H9 (cell line): ENCODE data around the gene FKRP. TPM values are rescaled to one million over a fixed set of nuclear protein-coding genes. Genes with fewer than 3 reads are reported as not detected.

ENCODE experiments used
- DNase-seq: peaks from one replicate; pipeline ENCODE4 v3.0.0-alpha.2; 2017
- H2AFZ ChIP-seq: one replicate; pipeline ENCODE4 v1.6.1; 2013; ENCODE audit warnings: mild to moderate bottlenecking, low read length, control low read depth, moderate library complexity
- H2AK5ac ChIP-seq: 2 replicates; pipeline ENCODE4 v1.6.1; 2013; ENCODE audit warnings: low read length, control low read depth, mixed read lengths; ENCODE audit not compliant: insufficient read length
- H2BK120ac ChIP-seq: one replicate; pipeline ENCODE4 v1.6.1; 2013; ENCODE audit warnings: low read depth, mild to moderate bottlenecking, low read length, control low read depth, inconsistent platforms; ENCODE audit not compliant: poor library complexity, severe bottlenecking
- H2BK12ac ChIP-seq: 2 replicates; pipeline ENCODE4 v1.6.1; 2013; ENCODE audit warnings: low read length, control low read depth, mixed read lengths, low read depth; ENCODE audit not compliant: insufficient read length
- H2BK15ac ChIP-seq: 2 replicates; pipeline ENCODE4 v1.6.1; 2013; ENCODE audit warnings: low read depth, low read length, control low read depth
- H2BK20ac ChIP-seq: one replicate; pipeline ENCODE4 v1.6.1; 2013; ENCODE audit warnings: low read depth, mild to moderate bottlenecking, low read length, control low read depth, inconsistent platforms; ENCODE audit not compliant: poor library complexity, severe bottlenecking
- H2BK5ac ChIP-seq: 2 replicates; pipeline ENCODE4 v1.6.1; 2013; ENCODE audit warnings: low read length, control low read depth, mixed read lengths; ENCODE audit not compliant: insufficient read length
- H3K14ac ChIP-seq: 2 replicates; pipeline ENCODE4 v1.6.1; 2013; ENCODE audit warnings: low read length, control low read depth; ENCODE audit not compliant: insufficient read depth
- H3K18ac ChIP-seq: 2 replicates; pipeline ENCODE4 v1.6.1; 2013; ENCODE audit warnings: low read depth, mild to moderate bottlenecking, mixed read lengths, low read length, control low read depth; ENCODE audit not compliant: insufficient read length
- H3K23ac ChIP-seq: 2 replicates; pipeline ENCODE4 v1.6.1; 2013; ENCODE audit warnings: low read length, control low read depth, mixed read lengths, low read depth; ENCODE audit not compliant: insufficient read length
- H3K23me2 ChIP-seq: 2 replicates; pipeline ENCODE4 v1.6.1; 2013; ENCODE audit warnings: low read depth, mild to moderate bottlenecking, mixed read lengths, low read length, control low read depth; ENCODE audit not compliant: insufficient read length, poor library complexity, severe bottlenecking
- H3K27ac ChIP-seq: 2 replicates; pipeline ENCODE4 v1.5.1; 2013; ENCODE audit warnings: low read length, control low read depth, mixed read lengths, low read depth; ENCODE audit not compliant: insufficient read length
- H3K27me3 ChIP-seq: 2 replicates; pipeline ENCODE4 v1.6.1; 2013; ENCODE audit warnings: low read length, control low read depth, inconsistent platforms; ENCODE audit not compliant: insufficient read depth
- H3K4ac ChIP-seq: 2 replicates; pipeline ENCODE4 v1.6.1; 2013; ENCODE audit warnings: low read depth, mild to moderate bottlenecking, control low read depth, inconsistent platforms, low read length, moderate library complexity
- H3K4me1 ChIP-seq: 2 replicates; pipeline ENCODE4 v1.6.1; 2013; ENCODE audit warnings: low read length, control low read depth, inconsistent platforms; ENCODE audit not compliant: insufficient read depth
- H3K4me2 ChIP-seq: 2 replicates; pipeline ENCODE4 v1.6.1; 2013; ENCODE audit warnings: low read length, control low read depth, mixed read lengths; ENCODE audit not compliant: insufficient read length, insufficient read depth
- H3K56ac ChIP-seq: 2 replicates; pipeline ENCODE4 v1.6.1; 2013; ENCODE audit warnings: low read depth, mild to moderate bottlenecking, mixed read lengths, low read length, control low read depth; ENCODE audit not compliant: insufficient read length
- H3K79me1 ChIP-seq: 2 replicates; pipeline ENCODE4 v1.6.1; 2013; ENCODE audit warnings: low read depth, mild to moderate bottlenecking, moderate library complexity, low read length, control low read depth, inconsistent platforms; ENCODE audit not compliant: insufficient read depth, poor library complexity, severe bottlenecking
- H3K79me2 ChIP-seq: 2 replicates; pipeline ENCODE4 v1.6.1; 2013; ENCODE audit warnings: low read length, control low read depth, inconsistent platforms; ENCODE audit not compliant: insufficient read depth
- H3K9ac ChIP-seq: 2 replicates; pipeline ENCODE4 v1.6.1; 2013; ENCODE audit warnings: low read length, control low read depth, mixed read lengths; ENCODE audit not compliant: insufficient read length; ENCODE audit errors: extremely low read depth
- H3K9me3 ChIP-seq: one replicate; pipeline ENCODE4 v1.6.1; 2013; ENCODE audit warnings: low read depth, low read length, inconsistent platforms; ENCODE audit not compliant: control insufficient read depth
- H3T11ph ChIP-seq: one replicate; pipeline ENCODE4 v1.6.1; 2013; ENCODE audit warnings: mild to moderate bottlenecking, low read length, control low read depth, inconsistent platforms
- H4K20me1 ChIP-seq: one replicate; pipeline ENCODE4 v1.6.1; 2013; ENCODE audit not compliant: control insufficient read depth, insufficient read length, insufficient read depth
- H4K5ac ChIP-seq: 2 replicates; pipeline ENCODE4 v1.6.1; 2013; ENCODE audit warnings: low read depth, mild to moderate bottlenecking, mixed read lengths, low read length, control low read depth; ENCODE audit not compliant: insufficient read length
- H4K8ac ChIP-seq: replicated peaks from 2 replicates; pipeline ENCODE4 v1.6.1; 2013; ENCODE audit warnings: low read length, control low read depth, mixed read lengths, low read depth; ENCODE audit not compliant: insufficient read length
- H4K91ac ChIP-seq: 2 replicates; pipeline ENCODE4 v1.6.1; 2013; ENCODE audit warnings: low read depth, mild to moderate bottlenecking, moderate library complexity, mixed read lengths, low read length, control low read depth; ENCODE audit not compliant: insufficient read length
- H3K27ac Mint-ChIP-seq, 3 experiments: 2 replicates in 2 of 3; 3 replicates in 1 of 3; pipeline ENCODE4 v1.8.0; 2020 to 2021; ENCODE audit warnings: mixed read lengths in 3 of 3, mild to moderate bottlenecking in 1 of 3, moderate library complexity in 1 of 3
- H3K27me3 Mint-ChIP-seq: 2 replicates; pipeline ENCODE4 v1.8.0; 2021; ENCODE audit warnings: low read depth, mild to moderate bottlenecking, moderate library complexity, mixed read lengths
- H3K36me3 Mint-ChIP-seq, 3 experiments: 2 replicates in 2 of 3; 3 replicates in 1 of 3; pipeline ENCODE4 v1.8.0; 2020 to 2021; ENCODE audit warnings: low read depth in 3 of 3, mixed read lengths in 3 of 3; ENCODE audit not compliant: insufficient read depth in 1 of 3
- H3K4me1 Mint-ChIP-seq, 2 experiments: 2 replicates each; pipeline ENCODE4 v1.8.0; 2020; ENCODE audit warnings: mixed read lengths in 2 of 2
- H3K4me3 Mint-ChIP-seq, 2 experiments: 2 replicates in 1 of 2; 3 replicates in 1 of 2; pipeline ENCODE4 v1.8.0; 2020 to 2021; ENCODE audit warnings: mild to moderate bottlenecking in 2 of 2, mixed read lengths in 2 of 2, moderate library complexity in 1 of 2
- H3K9me3 Mint-ChIP-seq, 2 experiments: 2 replicates in 1 of 2; 3 replicates in 1 of 2; pipeline ENCODE4 v1.8.0; 2020; ENCODE audit warnings: mild to moderate bottlenecking in 2 of 2, mixed read lengths in 2 of 2, moderate library complexity in 1 of 2
- WGBS: extraction: QIAGEN DNeasy Blood & Tissue Kit; methylation state at CpG from one replicate; pipeline ENCODE4 v1.1.7; 2013; ENCODE audit warnings: missing lambda C conversion rate, low lambda C conversion rate, mixed read lengths; ENCODE audit not compliant: insufficient read length; ENCODE audit errors: extremely low coverage; 5-methylcytosine and 5-hydroxymethylcytosine counted together
- total RNA-seq: library from RNA; stranded (reverse); gene quantifications from 2 replicates; pipeline ENCODE4 v1.2.1, GENCODE V29; 2021
- TF ChIP-seq, protein P1 (sequence below): fragments of 200-600 bp; sonication (generic); conservative IDR thresholded peaks from 3 replicates; pipeline ENCODE4 v1.8.0; 2021; ENCODE audit warnings: antibody characterized with exemption, mild to moderate bottlenecking

FKRP gene
- total RNA-seq, 1 experiment from 2014 or later: 42.2 TPM

DNA sequence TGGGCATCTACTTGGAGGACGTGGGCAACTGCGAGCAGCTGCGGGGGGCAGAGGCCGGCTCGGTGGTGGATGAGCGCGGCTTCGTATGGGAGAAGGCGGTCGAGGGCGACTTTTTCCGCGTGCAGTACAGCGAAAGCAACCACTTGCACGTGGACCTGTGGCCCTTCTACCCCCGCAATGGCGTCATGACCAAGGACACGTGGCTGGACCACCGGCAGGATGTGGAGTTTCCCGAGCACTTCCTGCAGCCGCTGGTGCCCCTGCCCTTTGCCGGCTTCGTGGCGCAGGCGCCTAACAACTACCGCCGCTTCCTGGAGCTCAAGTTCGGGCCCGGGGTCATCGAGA, 10.7 kb downstream of the FKRP start:
- Mint-ChIP-seq H3K4me3 (no peak overlapping the region), H3K4me1 (peaks cover 4 to 17% of the 10 kb centered on the region in 2 experiments; a peak in 3 of 4 replicates), H3K27ac (no peak overlapping the region), H3K9me3 (no peaks in the 10 kb centered on the region), H3K36me3 (peaks cover 5 to 39% (median 24%) of the 10 kb centered on the region in 3 experiments; a peak in 6 of 7 replicates), H3K27me3 (no peaks in the 10 kb centered on the region)
- no peak overlapping the region for H3K56ac ChIP-seq
- no peak overlapping the region for H3K14ac ChIP-seq
- no peak overlapping the region for H3T11ph ChIP-seq
- no peak overlapping the region for H2AK5ac ChIP-seq
- TF ChIP-seq, protein P1, sequence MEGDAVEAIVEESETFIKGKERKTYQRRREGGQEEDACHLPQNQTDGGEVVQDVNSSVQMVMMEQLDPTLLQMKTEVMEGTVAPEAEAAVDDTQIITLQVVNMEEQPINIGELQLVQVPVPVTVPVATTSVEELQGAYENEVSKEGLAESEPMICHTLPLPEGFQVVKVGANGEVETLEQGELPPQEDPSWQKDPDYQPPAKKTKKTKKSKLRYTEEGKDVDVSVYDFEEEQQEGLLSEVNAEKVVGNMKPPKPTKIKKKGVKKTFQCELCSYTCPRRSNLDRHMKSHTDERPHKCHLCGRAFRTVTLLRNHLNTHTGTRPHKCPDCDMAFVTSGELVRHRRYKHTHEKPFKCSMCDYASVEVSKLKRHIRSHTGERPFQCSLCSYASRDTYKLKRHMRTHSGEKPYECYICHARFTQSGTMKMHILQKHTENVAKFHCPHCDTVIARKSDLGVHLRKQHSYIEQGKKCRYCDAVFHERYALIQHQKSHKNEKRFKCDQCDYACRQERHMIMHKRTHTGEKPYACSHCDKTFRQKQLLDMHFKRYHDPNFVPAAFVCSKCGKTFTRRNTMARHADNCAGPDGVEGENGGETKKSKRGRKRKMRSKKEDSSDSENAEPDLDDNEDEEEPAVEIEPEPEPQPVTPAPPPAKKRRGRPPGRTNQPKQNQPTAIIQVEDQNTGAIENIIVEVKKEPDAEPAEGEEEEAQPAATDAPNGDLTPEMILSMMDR: no peak
- H2BK12ac ChIP-seq: no peak overlapping the region
- H2BK120ac ChIP-seq: no peak overlapping the region
- H3K4me1 ChIP-seq: no peaks in the 10 kb centered on the region
- no peak overlapping the region for H3K18ac ChIP-seq
- no peak overlapping the region for H3K9ac ChIP-seq
- H3K27me3 ChIP-seq: no peaks in the 10 kb centered on the region
- no peak overlapping the region for H4K5ac ChIP-seq
- no peak overlapping the region for H3K4me2 ChIP-seq
- H3K23ac ChIP-seq: no peak overlapping the region
- no peak overlapping the region for H3K27ac ChIP-seq
- no peak overlapping the region for H2BK20ac ChIP-seq
- H3K9me3 ChIP-seq: no peaks in the 10 kb centered on the region
- H3K4ac ChIP-seq: no peak overlapping the region
- no peak overlapping the region for H4K8ac ChIP-seq
- H2BK15ac ChIP-seq: no peak overlapping the region
- H2BK5ac ChIP-seq: no peak overlapping the region
- no peaks in the 10 kb centered on the region for H4K20me1 ChIP-seq
- DNase-seq: no peak
- no peaks in the 10 kb centered on the region for H3K23me2 ChIP-seq
- H2AFZ ChIP-seq: no peak overlapping the region
- H4K91ac ChIP-seq: no peak overlapping the region
- WGBS: no CpG with 5 or more reads among the region's 30 CpGs
- H3K79me1 ChIP-seq: no peaks in the 10 kb centered on the region
- no peaks in the 10 kb centered on the region for H3K79me2 ChIP-seq
